Measurements from ENCODE around the gene GRIN2B.

GRIN2B gene

DNA sequence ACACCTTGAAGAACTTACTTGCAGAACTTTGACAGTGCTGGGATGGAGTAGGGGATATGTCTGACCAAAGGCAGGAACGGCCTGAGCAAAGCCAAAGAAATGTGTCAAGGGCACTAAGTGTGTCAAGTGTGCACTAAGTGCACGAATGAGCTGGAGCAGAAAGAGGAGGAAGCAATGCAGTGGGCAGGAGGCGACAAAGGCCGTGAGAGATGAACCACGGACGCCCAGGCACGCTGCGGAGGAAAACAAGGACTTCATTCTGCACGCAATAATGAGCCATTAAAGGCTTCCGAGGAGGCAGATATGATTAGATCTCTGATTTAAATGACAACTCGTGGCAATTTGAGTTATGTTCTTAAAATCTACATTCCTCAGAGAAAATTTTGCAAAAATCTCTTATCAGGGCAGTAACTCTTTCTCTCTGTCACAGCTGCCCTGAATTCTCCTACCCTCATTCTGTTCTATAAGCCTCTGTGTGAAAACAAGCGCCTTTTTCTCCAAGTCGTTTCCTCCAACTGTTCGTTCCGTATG is 25.3 kb downstream of the GRIN2B start:
- DNase-seq = no peak

GRCh38 chr12:13952096-13952495 is 29.3 kb downstream of the GRIN2B start:
- no peak for DNase-seq

- DNase-seq = no peak
Observed at GRCh38 chr12:13950502-13950901, 30.9 kb downstream of the GRIN2B start.

- no peak for DNase-seq
Observed at GRCh38 chr12:13948621-13949020, 32.8 kb downstream of the GRIN2B start.

GRCh38 chr12:13947276-13947946 is 34.0 kb downstream of the GRIN2B start:
- no peak for DNase-seq

DNA sequence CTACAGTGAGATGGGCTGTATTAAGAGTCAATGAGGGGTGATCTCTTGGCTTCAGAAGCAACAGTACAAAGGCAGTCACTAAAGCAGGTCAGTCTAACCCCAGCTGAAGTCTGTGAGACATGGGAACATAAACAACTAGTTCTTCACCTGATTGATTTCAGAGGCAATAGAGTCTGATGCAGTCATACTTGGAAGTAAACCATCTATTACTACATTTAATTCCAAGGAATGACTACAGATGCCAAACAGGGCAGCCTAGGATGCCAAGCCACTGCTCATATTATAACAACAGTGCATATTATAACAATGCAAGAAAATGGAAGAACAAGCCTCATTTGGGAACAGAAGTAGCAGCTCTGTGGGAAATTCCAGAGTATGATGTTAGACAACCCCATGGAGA is 35.8 kb downstream of the GRIN2B start:
- no peak for DNase-seq

DNA sequence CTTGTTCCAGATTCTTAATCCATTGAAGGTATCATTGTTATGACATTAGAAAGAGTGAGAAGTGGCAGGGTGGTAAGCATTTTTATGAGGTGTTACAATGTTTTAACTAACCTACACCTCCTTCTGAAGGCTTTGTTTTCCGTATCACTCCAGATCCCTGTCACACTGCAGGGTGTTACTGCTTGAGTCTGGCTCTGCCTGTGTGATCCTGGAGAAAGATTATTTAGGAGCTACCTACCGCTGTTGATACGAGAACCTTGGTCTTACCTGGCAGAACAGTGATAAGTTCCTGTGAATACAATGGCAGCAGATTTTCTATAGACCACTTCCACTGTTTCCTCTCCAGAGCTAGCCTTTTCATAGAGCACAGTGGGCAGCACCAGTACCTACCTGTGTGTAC is 36.2 kb downstream of the GRIN2B start:
- no peak for DNase-seq

GRCh38 chr12:13942826-13943225 is 38.6 kb downstream of the GRIN2B start:
- no peak for DNase-seq

DNA sequence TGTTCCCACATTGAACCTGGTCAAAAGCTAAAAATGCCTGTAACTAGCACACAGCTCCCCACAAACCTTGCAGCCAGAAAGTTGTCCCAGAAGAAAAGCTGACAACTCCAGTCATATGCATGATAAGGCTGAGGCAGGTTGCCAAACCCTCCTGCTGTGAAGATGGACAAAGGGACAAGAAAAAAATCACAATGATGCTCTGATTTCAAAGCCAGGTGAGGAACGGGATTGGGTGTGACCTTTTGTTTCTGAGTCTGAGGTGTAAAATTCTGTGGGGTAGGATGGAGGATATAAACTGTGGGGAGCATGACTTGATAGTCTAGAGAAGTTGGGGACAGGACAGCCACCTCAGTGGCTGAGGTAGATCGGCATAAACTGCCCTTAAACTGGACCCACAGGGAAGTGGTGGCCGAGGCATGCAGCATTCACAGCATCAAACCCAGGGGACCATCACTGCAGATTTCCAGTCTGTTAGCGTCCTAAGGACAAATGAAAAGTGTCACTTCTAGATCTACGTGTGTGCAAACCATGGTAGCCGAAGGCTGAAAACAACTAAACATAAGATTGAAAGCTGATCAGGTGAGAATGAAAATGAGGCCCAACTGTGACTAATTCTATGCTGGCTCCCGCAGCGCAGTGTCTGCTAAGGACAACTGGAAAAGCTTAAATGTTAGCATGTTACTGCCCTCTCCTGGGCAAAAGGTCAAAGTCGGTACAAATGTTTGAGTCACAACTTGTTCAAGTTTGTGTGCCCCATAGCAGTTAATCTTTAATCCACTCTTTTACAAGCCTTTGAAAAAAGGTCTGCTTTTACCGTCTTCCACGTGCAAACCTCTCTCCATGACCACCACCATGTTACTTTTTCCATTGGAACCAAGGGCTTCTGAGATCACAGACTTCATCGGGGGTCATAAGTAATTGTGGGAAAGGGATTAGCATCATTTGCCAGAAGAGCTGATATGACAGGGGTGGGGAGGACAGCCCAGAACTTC is 39.8 kb downstream of the GRIN2B start:
- peak; percentile 42 for DNase-seq

DNA sequence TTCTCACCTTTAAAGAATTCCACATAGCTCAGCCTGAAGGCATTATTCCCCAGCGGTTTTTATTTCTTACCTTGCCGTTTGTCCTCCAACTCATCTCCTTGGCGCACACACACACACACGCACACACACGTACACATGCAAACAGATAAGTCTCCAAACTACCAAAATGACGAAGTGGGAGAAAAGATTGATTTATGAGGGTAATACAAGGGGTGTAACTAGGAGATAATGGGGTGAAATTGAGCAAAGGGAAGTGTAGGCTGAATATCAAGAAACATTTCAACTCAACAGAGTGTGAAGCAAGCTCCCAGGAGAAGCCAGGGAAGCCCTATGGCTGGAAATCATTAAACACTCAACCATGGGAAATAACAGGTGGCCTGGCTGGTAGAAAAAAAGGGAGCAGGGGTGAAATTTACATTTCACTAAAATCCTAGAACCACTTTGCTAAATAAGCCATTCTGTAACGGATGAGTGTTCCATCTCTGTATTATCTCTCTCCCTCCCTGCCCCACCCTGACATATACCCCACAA is 41.0 kb downstream of the GRIN2B start:
- DNase-seq = no peak

- DNase-seq = no peak
Observed at GRCh38 chr12:13937735-13938134, 43.7 kb downstream of the GRIN2B start.

- DNase-seq = no peak
Observed at GRCh38 chr12:13935169-13935568, 46.2 kb downstream of the GRIN2B start.

Data from DMS79 treated with DMSO at 0.1 percent for 48 hours (cell line).